GM12873 (cell line): ENCODE measurements around the gene HEPHL1.

Experiments used
- TF ChIP-seq, protein P1 (sequence below): IDR thresholded peaks from 2 replicates; pipeline ENCODE4 v1.5.1; 2012; ENCODE audit warnings: low read depth, mild to moderate bottlenecking, moderate library complexity, low read length, control low read depth; ENCODE audit not compliant: insufficient read depth; ENCODE audit errors: missing control alignments

The HEPHL1 gene

DNA sequence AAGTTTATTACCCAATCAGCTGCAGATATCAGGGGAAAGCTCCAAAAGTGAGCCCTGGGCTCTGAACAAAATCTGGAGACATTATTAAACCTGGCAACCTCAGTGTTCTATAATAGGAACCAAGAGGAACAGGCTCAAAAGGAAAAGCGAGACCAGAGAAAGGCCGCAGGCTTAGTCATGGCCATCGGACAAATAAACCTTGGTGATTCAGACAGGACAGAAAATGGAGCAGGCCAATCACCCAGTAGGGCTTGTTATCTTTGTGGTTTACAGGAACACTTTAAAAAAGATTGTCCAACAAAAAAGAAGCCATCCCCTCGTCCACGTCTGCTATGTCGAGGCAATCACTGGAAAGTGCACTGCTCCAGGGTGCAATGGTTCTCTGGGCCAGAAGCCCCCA is 99.8 kb downstream of the HEPHL1 start:
- TF ChIP-seq, protein P1, sequence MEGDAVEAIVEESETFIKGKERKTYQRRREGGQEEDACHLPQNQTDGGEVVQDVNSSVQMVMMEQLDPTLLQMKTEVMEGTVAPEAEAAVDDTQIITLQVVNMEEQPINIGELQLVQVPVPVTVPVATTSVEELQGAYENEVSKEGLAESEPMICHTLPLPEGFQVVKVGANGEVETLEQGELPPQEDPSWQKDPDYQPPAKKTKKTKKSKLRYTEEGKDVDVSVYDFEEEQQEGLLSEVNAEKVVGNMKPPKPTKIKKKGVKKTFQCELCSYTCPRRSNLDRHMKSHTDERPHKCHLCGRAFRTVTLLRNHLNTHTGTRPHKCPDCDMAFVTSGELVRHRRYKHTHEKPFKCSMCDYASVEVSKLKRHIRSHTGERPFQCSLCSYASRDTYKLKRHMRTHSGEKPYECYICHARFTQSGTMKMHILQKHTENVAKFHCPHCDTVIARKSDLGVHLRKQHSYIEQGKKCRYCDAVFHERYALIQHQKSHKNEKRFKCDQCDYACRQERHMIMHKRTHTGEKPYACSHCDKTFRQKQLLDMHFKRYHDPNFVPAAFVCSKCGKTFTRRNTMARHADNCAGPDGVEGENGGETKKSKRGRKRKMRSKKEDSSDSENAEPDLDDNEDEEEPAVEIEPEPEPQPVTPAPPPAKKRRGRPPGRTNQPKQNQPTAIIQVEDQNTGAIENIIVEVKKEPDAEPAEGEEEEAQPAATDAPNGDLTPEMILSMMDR = no peak

DNA sequence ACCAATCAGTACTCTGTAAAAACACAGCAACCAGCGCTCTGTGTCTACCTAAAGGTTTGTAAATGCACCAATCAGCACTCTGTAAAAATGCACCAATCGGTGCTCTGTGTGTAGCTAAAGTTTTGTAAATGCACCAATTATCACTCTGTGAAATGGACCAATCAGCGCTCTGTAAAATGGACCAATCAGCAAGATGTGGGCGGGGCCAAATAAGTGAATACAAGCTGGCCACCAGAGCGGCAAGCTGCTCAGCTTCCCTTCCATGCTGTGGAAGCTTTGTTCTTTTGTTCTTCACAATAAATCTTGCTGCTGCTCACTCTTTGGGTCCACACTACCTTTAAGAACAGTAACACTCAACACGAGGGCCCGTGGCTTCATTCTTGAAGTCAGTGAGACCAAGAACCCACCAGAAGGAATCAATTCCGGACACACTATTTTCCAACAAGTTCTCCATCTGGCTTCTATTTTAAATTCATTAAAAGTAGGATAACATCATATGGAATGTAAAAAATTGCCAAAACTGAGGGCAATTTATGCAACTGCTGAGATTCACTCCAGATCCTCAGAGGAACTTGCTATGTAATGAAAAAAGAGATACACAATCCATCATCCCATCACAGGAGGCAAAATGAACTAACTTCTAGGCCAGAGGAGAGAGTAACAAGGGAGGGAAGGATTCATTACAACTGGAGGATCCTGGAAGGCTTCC is 104.4 kb downstream of the HEPHL1 start:
- TF ChIP-seq, protein P1 = no peak

DNA sequence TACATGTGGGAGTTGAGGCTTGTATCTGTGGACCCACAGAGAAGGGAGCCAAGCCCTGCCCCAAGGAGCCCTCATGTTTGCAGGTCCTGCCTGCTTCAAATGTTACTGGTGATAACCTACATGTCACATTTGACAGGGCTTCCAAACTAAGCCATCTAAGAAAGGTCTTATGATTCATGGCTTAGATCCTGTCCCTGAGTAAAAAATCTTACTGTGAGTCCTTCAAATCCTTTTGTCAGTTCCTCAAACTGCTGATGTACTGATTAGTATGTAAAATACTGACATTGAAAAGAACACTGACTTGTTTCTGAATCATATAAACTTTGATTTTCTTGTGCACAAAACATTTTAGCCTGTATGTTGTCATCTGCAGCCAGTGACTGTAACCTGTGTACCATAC is 106.5 kb downstream of the HEPHL1 start:
- TF ChIP-seq, protein P1 = no peak

DNA sequence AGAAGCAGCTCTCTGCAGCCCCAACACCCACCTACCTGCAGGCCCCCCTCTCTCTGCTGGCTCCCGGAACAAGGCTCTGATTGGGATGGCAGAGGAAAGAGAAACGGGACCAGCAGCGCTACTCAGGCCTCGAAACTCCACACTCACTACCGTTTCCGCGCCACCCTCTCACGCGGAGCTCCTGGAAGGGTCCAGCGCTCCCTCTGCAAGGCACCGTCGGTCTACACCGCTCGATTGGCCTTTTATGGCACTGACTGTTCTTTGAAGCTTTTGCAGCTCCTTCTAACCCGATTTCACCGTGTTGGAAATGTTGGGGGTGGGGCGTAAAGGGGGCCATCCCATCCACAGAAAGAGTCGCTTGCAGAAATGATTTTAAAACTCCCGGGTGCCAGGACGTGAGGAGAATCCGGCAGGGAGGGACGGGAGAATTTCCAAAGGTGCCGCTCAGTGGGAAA is 107.2 kb downstream of the HEPHL1 start:
- TF ChIP-seq, protein P1 = no peak

DNA sequence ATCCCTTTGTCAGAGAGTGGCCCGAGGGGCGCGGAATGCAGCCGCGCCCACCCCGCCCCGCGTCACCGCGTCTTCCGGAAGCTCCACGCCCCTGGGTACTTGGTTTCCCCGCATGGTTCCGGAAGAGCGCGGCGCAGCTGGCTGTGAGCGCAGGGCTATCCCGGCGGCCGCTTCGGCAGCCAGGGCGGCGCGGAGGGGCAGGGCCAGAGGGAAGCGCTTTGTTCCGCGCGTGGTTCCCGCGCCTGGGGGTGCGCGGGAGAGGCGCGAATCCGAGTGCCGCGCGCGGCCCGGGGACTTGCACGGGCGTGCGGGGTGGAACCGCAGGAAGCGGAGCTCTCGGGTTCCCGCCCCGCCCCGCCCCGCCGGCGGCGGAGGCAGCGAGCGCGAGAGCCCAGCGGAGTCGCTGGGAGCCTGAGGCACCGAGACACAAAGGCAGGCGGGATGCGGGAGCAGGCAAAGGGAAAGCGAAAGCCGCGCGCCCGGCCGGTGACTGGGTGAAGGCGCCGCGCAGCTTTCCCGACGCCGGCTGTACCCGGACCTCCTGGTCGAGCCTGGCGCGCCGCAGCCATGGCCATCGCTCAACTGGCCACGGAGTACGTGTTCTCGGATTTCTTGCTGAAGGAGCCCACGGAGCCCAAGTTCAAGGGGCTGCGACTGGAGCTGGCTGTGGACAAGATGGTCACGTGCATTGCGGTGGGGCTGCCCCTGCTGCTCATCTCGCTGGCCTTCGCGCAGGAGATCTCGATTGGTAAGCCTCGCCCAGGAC is 107.8 kb downstream of the HEPHL1 start, which contains the start of gene PANX1:
Gene PANX1 (plus strand): TSS at position 96 of the 766 bp plus-strand sequence. CDS start 472 bp downstream, at position 568.
- TF ChIP-seq, protein P1 = no peak

DNA sequence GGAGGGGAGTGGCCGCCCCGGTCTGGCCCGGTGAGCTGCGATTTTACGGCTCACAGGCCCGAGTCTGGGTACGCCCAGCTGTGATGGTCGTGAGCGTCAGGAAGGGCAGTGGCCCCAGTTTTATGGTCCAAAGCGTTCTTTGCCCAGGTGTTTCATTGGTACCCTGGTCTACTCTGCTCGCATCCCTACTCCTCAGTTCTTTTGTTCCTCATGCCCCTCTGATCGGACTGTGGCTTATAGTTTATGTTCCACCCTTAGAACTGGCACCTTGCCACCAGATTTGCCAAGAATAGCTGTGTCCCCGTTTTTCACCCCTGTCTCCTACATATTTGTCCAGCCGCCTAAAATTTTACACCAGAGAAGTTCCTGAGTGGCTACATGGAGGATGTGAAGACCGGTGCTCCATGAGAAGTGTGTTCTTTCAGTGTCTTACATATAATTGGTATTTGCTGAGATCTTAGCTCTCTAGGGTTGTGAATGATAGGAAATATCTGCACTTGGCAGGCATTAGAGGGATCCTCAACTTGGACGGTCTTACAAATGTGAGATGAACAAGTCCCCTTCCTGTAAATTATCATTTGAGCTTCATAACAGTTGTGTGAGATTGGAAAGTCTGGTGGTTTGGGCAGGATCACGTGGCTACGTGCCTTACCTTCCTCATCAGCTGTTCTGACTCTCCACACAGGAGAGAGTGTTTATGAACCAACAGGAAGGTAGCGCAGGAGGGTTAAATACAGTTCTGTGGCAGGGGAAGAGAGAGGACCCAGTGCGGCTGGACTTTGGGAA is 108.6 kb downstream of the HEPHL1 start:
- TF ChIP-seq, protein P1 = no peak
